OCI-M2 (cell line): ENCODE measurements around the gene NACC2.
"Not testable (repeated sequence)": the region's sequence is repeated elsewhere in the genome, so short reads cannot be mapped to it uniquely, and the experiment has no call there.

Source experiments
- DNase-seq: peaks from one replicate; lab custom pipeline; 2025; ENCODE audit not compliant: unreplicated experiment; lab: John Stamatoyannopoulos, UW

NACC2 gene

GRCh38 chr9:136110082-136111061 is 15.3 kb upstream of the NACC2 start:
- no peak for DNase-seq

GRCh38 chr9:136109351-136110081 is 14.4 kb upstream of the NACC2 start:
- DNase-seq = no peak

GRCh38 chr9:136108648-136109266 is 13.7 kb upstream of the NACC2 start:
- DNase-seq = no peak

- DNase-seq = no peak
Measured at GRCh38 chr9:136107953-136108647, 13.0 kb upstream of the NACC2 start.

GRCh38 chr9:136107155-136107952 is 12.3 kb upstream of the NACC2 start:
- DNase-seq = no peak

- no peak for DNase-seq
Measured at GRCh38 chr9:136105398-136106135, 10.5 kb upstream of the NACC2 start.

GRCh38 chr9:136104916-136105315 is 9.8 kb upstream of the NACC2 start:
- no peak for DNase-seq

GRCh38 chr9:136104488-136104800 is 9.4 kb upstream of the NACC2 start:
- no peak for DNase-seq

- DNase-seq = no peak
Measured at GRCh38 chr9:136103651-136104487, 8.8 kb upstream of the NACC2 start.

- DNase-seq = not testable (repeated sequence)
Measured at GRCh38 chr9:136101615-136102074, 6.6 kb upstream of the NACC2 start.

- DNase-seq = no peak
Measured at GRCh38 chr9:136100700-136101614, 5.9 kb upstream of the NACC2 start.

GRCh38 chr9:136099542-136099941 is 4.5 kb upstream of the NACC2 start:
- DNase-seq = no peak

GRCh38 chr9:136098844-136099243 is 3.8 kb upstream of the NACC2 start:
- no peak for DNase-seq

- no peak for DNase-seq
Measured at GRCh38 chr9:136098210-136098609, 3.1 kb upstream of the NACC2 start.

GRCh38 chr9:136096505-136097001 is 1.5 kb upstream of the NACC2 start:
- DNase-seq = no peak

- DNase-seq = no peak
Measured at GRCh38 chr9:136093995-136094881, 851 bp downstream of the NACC2 start.
